Heart left ventricle (tissue), 13 donors: Measurements from ENCODE around the gene MESP2.

Source experiments
- CTCF ChIP-seq, 12 donors: fragments of 200-600 bp; sonication (generic) in 4 of 12; IDR thresholded peaks; one replicate each; pipeline versions ENCODE4 v1.5.0 to v1.8.0; 2018 to 2022; ENCODE audit warnings: antibody characterized with exemption in 12 of 12, mild to moderate bottlenecking in 5 of 12
- POLR2A ChIP-seq, 2 donors: fragments of 450-650 bp; IDR thresholded peaks; one replicate each; pipeline ENCODE4 v1.6.1; 2017; ENCODE audit warnings: antibody characterized with exemption in 2 of 2, mild to moderate bottlenecking in 2 of 2, moderate library complexity in 2 of 2
- donor health status: ischemic (EF 13 %, LVEDD 7.1; RV severe dilation, severe dysfunction).
- donor health status: DM: no; HTN: yes; CAD: no.
- donor health status: DM: no; HTN: no; CAD: no.
- donor health status: ischemic (EF 25% LVEDD 6.9; RV normal size, moderate dysfunction).
- donor health status: ischemic (EF 25% LVEDD 5.7; RV mildly dilated, moderate dysfunction).
- donor health status: ischemic (EF 35%, LVEDD 5.7; RV mildly dilated, moderate dysfunction).
- donor health status: nonischemic (EF 11% LVEDD 7.7; RV severe dilation, severe dysfunction).
- donor health status: DM: yes; HTN: yes; CAD: no.
- donor health status: PGD.
- donor health status: ischemic (EF 29% LVEDD 5.4; RV normal size, mild dysfunction).
- donor health status: nonischemic (EF 23%, LVEDD 6.1; RV moderate dilation, normal function).

GRCh38 chr15:89785774-89786140, 9.6 kb downstream of the MESP2 start:
- TF ChIP-seq CTCF (IDR thresholded peaks at IDR 0.05) (no peak), POLR2A (IDR thresholded peaks at IDR 0.05) (no peak)
